HG03439 (cell line): ENCODE data around the gene COQ10A.
A peak's percentile ranks its signal among the peaks of the same experiment; 100 is the strongest.
"Not testable (repeated sequence)": the region's sequence is repeated elsewhere in the genome, so short reads cannot be mapped to it uniquely, and the experiment has no call there.

Experiments used
- ATAC-seq: cut with Tn5 transposase; IDR thresholded peaks from one replicate; pipeline ENCODE4 v1.9.1; 2021; ENCODE audit warnings: mild to moderate bottlenecking, moderate library complexity; ENCODE audit not compliant: unreplicated experiment

The COQ10A gene

DNA sequence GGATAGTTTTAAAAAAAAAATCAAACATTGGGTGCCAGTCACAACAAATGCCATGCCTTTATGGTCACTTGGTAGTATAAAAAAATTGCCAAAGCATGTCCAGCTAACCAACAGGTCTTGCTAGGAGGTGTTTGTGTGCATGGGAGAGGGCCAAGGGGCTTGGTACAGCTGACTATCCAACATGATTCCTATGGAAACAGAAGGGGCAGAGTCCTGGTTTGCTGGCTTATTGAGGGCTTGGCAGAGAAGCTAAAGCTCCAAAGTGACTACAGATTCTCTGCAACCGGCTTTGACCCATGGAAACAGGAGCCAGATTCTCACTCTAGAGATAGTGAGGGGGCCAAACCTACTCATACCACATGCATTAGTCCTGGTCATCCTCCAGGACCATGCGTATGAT, 5.7 kb downstream of the COQ10A start:
- not testable (repeated sequence) for ATAC-seq

DNA sequence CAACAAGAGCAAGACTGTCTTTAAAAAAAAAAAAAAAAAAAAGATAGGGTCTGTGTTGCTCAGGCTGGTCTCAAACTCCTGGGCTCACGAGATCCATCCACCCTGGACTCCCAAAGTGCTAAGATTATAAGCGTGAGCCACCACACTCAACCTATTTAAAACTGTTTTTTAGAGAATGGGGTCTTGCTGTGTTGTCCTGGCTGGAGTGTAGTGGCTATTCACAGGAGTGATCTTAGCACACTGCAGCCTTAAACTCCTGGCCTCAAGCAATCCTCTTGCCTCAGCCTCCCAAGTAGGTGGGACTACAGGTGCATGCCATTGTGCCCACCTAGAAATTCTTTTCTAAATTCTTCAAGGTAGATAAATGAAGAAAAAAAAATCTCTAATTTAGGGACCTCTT, 7.6 kb downstream of the COQ10A start:
- no peak for ATAC-seq

DNA sequence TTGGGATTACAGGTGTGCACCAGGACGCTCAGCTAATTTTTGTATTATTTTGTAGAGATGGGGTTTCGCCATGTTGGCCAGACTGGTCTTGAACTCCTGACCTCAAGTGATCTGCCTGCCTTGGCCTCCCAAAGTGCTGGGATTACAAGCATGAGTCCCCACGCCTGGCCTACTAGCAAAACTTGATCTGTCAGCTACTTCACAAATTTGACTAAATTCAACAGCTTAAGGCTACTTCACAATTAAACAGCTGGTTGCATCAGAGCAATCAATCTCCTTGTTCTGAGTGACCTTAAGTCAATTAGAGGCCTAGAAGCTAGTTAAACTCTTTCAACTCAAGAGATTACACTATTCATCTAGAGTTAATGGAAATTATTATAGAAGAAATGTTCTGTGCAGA, 12.2 kb downstream of the COQ10A start:
- ATAC-seq = no peak

DNA sequence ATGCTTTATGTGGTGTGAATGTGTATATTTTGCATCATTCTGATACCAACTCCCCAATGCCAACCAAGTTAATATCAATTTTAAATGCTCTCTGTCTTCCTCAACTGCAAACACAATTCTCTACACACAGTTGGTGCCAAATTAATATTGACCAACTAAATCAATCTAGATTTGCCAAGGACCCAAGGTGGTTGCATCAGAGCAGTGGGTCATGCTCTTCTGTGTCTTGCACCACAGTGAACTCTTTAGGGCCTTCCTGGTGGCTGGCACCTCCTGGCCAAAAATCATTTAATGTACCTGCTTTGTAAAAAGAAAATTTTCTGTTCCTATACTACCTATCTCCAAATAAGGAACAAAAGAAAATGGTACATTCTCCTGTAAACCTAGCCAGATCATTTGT, 14.1 kb downstream of the COQ10A start:
- no peak for ATAC-seq

DNA sequence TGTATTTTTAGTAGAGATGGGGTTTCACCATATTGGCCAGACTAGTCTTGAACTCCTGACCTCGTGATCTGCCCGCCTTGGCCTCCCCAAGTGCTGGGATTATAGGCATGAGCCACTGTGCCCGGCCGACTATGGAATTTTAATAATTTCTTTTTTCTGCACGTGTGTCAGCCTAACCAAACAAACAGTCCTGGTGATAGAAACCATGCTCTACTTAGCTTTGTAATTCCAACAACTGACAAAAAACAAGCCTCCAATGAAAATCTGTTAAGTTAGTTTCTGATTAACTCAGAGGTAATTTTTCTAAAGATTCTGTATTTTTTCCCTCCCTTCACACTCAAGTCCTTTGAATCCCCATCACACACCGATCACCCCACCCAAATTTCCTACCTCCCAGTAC, 15.3 kb downstream of the COQ10A start:
- ATAC-seq = no peak

DNA sequence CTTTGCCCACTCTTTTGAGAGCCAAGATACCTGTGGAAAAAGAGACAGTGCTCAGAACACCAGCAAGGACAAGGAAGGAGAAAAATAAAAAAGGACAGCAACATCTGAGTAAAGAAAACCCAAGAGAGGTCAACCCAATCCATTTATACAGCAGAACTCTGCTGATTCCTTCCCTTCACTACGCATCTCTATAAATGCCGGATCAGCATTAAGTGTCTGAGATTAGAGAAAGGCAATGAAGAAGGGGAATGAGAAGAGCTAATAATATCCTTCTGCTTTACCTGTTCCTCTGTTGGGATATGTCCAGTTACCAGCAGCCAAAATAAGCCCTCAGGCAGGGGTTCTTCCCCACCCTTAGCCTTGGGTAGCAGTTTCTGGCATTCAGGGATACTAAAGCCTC, 15.8 kb downstream of the COQ10A start:
- ATAC-seq = no peak

DNA sequence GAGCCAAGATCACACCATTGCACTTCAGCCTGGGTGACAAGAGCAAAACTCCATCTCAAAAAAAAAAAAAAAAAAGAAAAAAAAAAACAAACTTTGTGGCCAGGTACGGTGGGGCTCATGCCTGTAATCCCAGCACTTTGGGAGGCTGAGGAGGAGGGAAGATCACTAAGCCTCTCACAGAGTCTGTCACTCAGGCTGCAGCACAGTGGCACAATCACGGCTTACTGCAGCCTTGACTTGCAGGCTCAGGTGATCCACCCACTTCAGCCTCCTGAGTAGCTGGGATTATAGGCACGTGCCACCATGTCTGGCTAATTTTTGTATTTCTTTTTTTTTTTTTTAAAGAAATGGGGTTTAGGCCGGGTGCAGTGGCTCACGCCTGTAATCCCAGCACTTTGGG, 17.5 kb downstream of the COQ10A start:
- ATAC-seq = not testable (repeated sequence)

DNA sequence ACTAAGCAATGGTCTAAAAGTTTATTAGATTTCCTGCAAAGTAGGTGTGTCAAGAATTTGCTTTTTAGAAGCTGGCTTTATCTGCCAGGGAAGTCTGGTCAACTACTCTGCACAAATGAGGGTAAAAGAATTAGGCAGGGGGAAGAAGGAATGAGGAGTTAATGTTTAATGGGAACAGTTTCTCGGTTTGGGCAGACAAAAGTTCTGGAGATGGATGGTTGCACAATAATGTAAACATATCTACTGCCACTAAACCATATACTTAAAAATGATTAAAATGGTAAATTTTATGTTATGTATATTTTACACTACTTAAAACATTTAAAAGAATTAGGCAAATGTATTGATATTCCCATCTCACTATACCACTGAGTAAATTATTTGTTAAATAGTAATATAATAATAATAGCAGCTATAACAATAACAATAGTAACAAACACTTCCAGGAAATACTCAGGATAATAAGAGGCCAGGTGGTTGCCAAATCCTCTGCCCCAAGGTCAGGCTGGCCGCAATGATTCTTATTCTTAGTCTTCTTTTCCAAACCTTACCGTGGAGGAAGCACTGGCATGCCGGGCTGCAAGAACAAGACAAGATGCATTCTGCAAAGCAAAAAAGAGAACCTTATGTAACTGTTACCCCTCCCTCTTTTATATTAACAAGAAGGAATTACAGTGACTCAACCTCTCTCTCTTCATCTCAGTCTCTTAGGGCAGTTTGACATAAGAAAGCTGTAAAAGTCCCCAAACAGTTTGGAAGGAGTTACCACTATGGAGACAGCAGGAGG, 19.5 kb downstream of the COQ10A start:
- ATAC-seq = no peak

DNA sequence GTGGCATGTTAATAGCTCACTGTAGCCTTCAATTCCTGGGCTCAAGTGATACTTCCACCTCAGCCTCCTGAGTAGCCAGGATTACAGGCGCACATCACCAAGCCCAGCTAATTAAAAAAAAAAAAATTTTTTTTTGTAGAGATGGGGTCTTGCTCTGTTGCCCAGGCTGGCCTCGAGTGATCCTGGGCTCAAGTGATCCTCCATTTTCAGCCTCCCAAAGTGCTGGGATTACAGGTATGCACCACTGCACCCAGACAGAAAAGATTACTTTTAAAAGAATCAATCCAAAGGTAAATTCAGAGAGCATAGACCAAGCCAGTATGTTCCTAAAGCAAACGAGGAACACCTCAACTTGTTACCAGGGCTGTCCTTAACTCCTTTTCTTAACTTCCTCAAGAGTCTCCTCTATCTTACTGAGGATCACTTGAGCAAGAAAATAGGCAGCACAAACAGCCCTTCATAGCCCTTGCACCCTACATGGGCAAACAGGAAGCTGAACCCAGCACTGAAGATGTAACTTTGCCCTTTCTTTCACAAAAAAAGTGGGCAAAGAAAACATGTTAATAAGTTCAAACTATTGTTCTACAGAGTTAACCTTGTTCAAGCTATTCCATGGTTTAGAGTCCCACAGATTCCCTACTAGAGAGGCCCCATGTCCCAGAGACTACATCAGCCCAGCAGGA, 22.1 kb downstream of the COQ10A start:
- no peak for ATAC-seq

DNA sequence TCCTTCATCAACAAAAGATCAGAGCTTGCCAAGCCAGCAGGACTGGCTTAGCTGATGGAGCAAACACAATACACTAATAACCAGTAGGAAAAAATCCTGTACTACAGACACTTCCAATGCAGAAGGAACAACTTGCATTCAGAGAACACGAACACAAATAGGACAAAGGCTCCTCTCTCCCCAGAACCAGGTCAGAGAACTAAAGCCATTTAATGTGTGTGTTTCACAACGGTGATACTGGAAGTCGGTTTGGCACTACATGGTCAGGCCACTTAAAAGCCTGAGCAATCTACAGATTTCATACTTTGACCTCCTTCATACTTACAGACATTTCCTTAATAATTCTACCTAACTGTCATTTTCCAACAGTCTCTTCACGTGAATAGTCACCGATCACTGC, 27.1 kb downstream of the COQ10A start:
- no peak for ATAC-seq

DNA sequence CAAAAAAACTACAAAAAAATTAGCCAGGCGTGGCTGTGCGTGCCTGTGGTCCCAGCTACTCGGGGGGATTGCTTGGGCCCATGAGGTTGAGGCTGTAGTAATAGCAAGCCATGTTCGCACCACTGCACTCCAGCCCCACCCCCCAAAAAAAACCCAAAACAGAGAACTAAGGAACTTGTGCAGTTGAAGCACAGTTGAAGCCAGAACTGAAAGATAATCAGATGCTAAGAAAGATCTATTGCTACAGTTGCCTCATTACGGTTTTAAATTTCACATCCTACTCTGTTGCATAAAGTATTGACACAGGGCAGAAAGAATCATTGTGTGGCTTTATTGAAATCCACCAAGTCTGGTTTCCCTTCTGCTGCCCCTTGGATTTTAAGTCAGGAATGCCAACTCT, 29.6 kb downstream of the COQ10A start:
- no peak for ATAC-seq

DNA sequence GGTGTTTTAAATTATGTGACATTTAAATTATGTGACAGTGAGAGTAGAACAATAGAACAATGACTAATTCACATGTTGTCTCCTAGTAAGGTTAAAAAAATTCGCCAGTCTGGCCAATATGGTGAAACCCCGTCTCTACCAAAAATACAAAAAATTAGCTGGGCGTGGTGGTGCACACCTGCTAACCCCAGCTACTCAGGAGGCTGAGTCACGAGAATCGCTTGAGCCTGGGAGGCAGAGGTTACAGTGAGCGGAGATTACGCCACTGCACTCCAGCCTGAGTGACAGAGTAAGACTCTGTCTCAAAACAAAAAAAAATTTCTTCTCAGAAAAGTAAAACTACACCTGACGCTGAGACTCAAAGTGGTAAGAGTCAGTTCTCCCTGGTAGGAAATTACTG, 30.7 kb downstream of the COQ10A start:
- ATAC-seq = no peak

DNA sequence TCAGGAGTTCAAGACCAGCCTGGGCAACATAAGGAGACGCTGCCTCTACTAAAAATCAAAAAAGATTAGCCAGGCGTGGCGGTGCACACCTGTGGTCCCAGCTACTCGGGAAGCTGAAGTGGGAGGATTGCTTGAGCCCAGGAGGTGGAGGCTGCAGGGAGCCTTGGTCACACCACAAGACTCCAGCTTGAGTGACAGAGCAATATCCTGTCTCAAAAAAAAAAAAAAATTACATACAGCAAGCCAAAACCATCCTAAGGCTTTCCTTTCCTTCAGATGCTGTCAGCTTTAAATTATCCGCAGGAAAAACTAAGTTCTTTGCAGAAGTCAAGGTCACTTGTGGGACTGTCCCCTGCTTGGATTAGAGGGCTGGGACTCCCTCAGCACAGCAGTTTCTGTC, 32.1 kb downstream of the COQ10A start:
- ATAC-seq = no peak

DNA sequence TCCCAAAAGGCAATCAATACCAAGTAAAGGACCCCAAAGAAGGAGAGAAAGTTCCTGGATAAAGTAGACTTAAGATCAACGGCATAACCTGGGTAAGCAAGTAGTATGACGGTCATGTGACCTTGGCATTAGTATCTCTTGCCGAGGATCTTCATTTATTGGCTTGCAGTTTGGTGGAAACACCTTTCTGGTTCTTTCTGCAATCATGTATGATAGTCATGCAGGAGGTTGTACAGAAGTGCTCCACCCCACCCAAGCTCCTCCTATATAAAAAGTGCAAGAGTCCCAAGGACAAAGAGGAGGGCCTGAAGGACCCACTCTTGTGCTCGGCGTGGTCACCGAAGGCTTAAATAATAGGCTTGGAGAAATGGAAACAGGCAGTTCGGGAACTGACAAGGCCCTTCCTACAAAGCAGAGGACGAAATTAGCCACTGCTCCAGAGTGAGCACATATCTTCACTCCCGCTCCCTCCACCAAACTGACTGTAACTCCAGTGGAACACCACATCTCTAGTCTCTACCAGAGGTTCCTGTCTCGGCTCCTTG, 32.6 kb downstream of the COQ10A start:
- ATAC-seq = peak; percentile 3

DNA sequence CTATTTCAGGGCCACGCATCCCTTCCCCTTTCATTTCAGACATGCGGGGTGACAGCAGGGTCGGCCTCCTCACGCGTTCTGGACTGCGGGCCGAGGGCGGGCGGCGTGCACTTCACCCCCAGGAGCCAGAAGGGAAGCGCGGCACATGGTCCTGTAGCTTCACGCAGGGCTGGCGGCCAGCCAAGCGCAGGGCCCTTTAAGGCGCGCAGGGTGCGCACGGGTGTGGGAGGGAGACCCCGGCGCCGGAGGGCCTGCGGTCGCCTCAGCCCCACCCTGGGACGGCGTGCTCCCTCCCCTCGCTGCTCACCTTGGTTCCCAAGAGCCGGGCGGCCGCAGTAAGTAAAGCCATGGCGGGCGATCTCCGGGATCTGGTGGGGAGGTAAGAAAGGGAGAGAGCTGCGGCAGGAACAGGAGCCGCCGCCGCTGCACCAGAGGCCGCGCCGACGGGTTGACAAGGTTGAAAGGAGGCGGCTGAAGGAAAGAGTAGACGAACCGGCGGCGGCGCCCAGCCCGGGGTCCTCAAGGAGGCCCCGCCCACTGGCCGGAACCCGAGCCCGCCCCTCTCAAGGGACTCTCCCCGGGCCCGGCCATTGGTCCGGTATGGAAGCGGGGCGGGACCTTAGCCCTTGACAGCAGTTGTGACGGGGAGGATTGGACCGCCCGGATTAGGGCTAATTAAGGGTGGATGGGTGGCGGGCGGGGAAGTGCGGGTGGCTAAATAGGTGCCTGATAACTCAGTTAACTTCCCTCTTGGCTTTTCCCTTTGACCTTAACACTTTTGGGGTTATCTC, 33.3 kb downstream of the COQ10A start, which contains the start of gene CS:
TSS of gene CS (minus strand) at position 478 of the 791 bp plus-strand sequence. CDS start at position 349, 129 bp downstream.
- ATAC-seq = peak; percentile 87

DNA sequence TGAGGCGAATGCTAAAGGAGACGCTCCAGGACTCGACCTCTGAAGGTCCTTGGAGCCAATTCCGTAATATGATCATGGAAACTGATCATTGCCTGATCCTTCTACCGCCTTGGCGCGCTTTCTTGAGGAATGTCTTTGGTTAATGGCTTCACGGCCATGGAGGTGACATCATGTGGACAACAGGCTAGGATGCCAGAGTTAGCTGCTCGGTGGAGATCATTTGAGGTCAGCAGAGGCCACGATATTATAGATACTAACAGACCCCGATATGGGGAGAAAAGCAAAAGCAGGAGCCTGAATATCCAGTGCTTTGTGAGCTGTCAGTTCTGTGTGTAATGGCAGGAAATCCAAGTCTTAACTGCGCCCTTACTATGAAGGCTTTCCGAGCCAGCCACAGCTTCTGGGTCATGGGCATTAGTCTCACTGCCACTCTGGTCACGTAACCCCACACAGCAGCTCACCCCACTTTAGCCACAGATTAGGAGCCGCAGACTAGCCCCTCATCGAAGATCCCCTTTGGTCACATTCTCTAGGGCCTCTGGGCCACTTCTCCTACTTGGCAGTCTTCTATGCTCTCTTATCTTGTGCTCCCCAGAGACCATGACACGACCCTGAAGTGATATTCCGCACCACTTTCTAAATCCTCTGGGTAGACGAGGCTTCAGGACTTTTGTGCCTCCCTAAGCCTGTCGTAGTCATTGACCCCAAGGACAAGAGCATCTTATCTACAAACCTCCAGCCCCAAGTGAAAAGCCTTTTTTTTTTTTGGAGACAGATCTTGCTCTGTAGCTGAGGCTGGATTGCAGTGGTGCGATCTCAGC, 34.1 kb downstream of the COQ10A start:
- ATAC-seq = no peak

DNA sequence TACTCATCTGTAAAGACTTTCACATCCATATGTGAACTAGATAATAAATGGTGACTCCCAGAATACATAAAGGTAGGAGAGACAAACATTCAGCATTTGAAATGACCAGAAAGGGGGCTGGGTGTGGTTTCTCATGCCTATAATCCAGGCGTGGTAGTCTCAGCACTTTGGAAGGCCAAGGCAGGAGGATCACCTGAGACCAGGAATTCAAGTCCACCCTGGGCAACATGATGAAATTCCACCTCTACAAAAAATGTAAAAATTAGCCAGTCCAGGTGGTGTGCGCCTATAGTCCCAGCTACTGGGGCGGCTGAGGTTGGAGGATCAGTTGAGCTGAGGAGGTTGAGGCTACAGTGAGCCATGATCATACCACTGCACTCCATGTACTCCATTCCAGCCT, 37.5 kb downstream of the COQ10A start:
- ATAC-seq = no peak

DNA sequence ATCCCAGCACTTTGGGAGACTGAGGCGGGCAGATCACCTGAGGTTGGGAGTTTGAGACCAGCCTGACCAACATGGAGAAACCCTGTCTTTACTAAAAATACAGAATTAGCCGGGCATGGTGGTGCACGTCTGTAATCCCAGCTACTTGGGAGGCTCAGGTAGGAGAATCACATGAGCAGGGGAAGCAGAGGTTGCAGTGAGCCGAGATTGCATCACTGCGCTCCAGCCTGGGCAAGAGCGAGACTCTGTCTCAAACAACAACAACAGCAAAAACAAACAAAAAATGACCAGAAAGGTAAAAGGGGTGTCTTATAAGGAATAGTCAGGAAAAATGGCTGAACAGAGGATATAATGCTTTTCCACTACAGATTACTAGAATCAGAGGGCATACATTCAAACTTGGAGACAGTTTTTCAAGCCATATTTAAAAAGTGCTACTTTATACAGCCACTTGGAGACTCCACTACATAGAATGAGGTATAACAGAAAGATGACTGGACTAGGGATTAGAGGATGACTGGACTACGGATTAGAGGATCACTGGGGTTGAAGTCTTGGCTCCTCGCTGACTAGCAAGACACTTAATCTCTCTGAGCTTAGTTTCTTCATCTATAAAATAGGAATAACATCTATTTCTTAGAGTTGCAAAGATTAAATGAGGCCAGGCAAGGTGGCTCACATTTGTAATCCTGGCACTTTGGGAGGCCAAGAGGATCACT, 38.3 kb downstream of the COQ10A start:
- ATAC-seq = no peak

DNA sequence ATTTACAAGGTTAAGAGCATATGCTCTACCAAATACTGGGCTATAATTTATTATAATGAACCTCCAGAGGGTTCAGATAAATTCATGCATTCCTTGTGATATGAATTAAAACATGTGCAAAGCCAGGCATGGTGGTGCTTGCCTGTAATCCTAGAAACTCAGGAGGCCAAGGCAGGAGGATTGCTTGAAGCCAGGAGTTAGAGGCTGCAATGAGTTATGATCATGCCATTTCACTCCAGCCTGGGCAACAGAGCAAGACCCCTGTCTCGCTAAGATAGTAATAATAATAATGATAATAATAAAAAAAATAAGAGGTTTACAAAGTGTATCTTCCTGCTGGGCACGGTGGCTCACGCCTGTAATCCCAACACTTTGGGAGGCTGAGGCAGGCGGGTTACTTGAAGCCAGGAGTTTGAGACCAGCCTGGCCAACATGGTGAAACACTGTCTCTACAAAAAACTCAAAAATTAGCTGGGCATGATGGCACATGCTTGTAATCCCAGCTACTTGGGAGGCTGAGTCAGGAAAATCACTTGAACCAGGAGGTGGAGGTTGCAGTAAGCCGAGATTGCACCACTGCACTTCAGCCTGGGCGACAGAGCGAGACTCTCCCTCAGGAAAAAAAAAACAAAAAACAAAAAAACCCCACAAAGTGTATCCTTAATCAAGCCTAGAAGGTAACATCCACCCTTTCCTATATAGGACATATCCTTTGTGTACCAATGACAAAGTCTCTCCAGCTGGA, 40.7 kb downstream of the COQ10A start:
- no peak for ATAC-seq
